Measurements from ENCODE around the gene THSD4.

THSD4 gene

DNA sequence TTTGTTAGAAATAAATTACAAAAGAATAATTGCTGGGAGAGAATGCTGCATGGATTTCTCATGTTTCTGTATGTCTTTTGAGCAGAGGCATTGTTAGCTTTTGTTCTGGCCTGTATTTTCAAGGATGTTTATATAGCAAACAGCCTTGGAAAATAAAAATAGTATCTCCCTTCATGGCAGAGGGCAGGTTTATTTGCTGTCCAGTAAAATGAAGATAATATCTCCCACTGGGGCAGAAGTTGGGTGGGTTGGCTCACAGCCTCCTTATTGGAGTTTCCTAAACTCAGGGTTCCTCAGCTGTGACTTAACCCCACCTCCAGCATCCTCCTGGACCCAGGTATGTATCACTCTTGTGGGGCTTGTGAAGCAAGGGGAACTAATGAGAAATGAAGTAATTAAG, 43.7 kb upstream of the THSD4 start:
- Histone ChIP-seq H3K9ac (ENCODE audit: low read length) (no peak overlapping the region), H3K27ac (ENCODE audit: low read length) (no peak overlapping the region), H3K9me3 (replicated peaks; ENCODE audit: insufficient read depth, low read length) (no peaks in the 10 kb centered on the region), H3K4me1 (ENCODE audit: low read length) (no peaks in the 10 kb centered on the region), H4K20me1 (ENCODE audit: insufficient read depth, low read length) (no peaks in the 10 kb centered on the region), H2AFZ (ENCODE audit: low read length) (no peak overlapping the region), H3K4me3 (ENCODE audit: low read length) (no peak overlapping the region), H3K79me2 (ENCODE audit: low read length) (no peaks in the 10 kb centered on the region), H3K36me3 (replicated peaks; ENCODE audit: insufficient read depth, low read length) (no peaks in the 10 kb centered on the region), H3K4me2 (ENCODE audit: low read depth, low read length) (no peak overlapping the region), H3K9me2 (replicated peaks; ENCODE audit: insufficient read depth, low read length) (no peaks in the 10 kb centered on the region), H3F3A (ENCODE audit: insufficient read depth, low read length) (no peaks in the 10 kb centered on the region), H3K27me3 (replicated peaks; ENCODE audit: insufficient read depth, low read length) (no peaks in the 10 kb centered on the region)
- no peak for TF ChIP-seq EZH2 (optimal IDR thresholded peaks at IDR 0.05; ENCODE audit: low read depth, low read length)
- TF ChIP-seq EZH2phosphoT487 (IDR thresholded peaks at IDR 0.05; ENCODE audit: low read length): no peak
- TF ChIP-seq CTCF (IDR thresholded peaks at IDR 0.05; ENCODE audit: low read length): no peak
- no peak for DNase-seq

DNA sequence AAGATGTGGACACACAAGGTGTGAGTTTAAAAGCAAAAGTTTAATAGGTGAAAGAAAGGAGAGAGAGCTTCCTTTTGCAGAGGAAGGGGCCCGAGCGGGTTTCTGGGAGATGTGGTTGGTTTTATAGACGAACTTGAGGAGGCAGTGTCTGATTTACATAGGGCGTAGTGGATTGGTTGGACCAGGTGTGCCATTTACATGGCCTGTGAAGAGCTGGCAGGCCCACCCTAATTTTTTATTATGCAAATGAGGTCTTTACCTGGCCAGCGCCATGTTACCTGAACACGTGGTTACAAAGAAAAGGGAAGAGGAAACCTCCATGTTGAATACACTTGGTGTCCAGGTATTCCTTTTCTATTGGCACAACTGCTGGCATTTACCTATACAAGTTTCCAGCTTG, 42.8 kb upstream of the THSD4 start:
- H3K4me2 ChIP-seq (ENCODE audit: low read depth, low read length): no peak overlapping the region
- TF ChIP-seq EZH2phosphoT487 (IDR thresholded peaks at IDR 0.05; ENCODE audit: low read length) (no peak), EZH2 (optimal IDR thresholded peaks at IDR 0.05; ENCODE audit: low read depth, low read length) (no peak), CTCF (IDR thresholded peaks at IDR 0.05; ENCODE audit: low read length) (no peak)
- DNase-seq: no peak
- H3K36me3 ChIP-seq (replicated peaks; ENCODE audit: insufficient read depth, low read length): no peaks in the 10 kb centered on the region
- no peaks in the 10 kb centered on the region for H4K20me1 ChIP-seq (ENCODE audit: insufficient read depth, low read length)
- H3K4me1 ChIP-seq (ENCODE audit: low read length): no peaks in the 10 kb centered on the region
- no peak overlapping the region for H2AFZ ChIP-seq (ENCODE audit: low read length)
- no peaks in the 10 kb centered on the region for H3F3A ChIP-seq (ENCODE audit: insufficient read depth, low read length)
- no peak overlapping the region for H3K4me3 ChIP-seq (ENCODE audit: low read length)
- no peaks in the 10 kb centered on the region for H3K9me2 ChIP-seq (replicated peaks; ENCODE audit: insufficient read depth, low read length)
- no peak overlapping the region for H3K9ac ChIP-seq (ENCODE audit: low read length)
- H3K27me3 ChIP-seq (replicated peaks; ENCODE audit: insufficient read depth, low read length): no peaks in the 10 kb centered on the region
- no peaks in the 10 kb centered on the region for H3K9me3 ChIP-seq (replicated peaks; ENCODE audit: insufficient read depth, low read length)
- no peaks in the 10 kb centered on the region for H3K79me2 ChIP-seq (ENCODE audit: low read length)
- no peak overlapping the region for H3K27ac ChIP-seq (ENCODE audit: low read length)

DNA sequence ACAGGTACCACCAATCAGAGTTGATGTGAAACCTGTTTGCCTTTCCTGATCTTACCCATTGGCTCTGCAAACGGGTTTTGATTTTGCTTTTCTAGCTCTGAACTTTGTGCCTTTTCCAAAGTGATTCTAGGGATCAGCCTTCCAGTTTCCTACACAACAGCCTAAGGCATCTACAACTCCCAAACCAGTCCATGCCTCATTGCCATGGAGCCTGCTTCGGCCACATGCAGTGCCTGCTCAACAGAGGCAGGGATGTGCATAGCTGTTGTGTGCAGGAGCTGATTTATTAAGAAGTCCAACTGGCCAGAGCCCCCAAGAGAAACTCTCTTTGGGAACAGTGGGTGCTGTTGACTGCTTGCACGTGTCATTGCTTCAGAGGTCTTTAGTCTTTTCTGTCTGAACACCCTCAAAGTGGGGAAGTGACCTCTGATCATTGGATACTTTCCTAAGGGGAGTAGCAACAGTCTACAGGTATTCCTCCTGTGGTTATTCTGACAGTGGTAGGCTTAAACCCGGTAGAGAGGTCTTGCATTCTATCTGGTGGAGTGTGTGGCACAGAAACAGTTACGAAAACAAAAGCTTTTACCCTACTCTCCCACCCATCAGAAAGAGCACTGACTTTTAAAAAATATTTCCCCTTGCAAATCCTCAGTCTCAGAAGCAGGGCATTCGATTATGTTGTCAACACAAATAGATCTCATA, 36.6 kb upstream of the THSD4 start:
- Histone ChIP-seq H3K9ac (ENCODE audit: low read length) (no peak overlapping the region), H3K4me2 (ENCODE audit: low read depth, low read length) (no peak overlapping the region)

More for the DNA sequence above, 36.6 kb upstream of the THSD4 start:
- no peaks in the 10 kb centered on the region for H4K20me1 ChIP-seq (ENCODE audit: insufficient read depth, low read length)
- DNase-seq: no peak
- no peaks in the 10 kb centered on the region for H3K27me3 ChIP-seq (replicated peaks; ENCODE audit: insufficient read depth, low read length)
- no peak overlapping the region for H3K27ac ChIP-seq (ENCODE audit: low read length)
- H3K4me3 ChIP-seq (ENCODE audit: low read length): no peak overlapping the region
- no peaks in the 10 kb centered on the region for H3K36me3 ChIP-seq (replicated peaks; ENCODE audit: insufficient read depth, low read length)
- no peaks in the 10 kb centered on the region for H3K79me2 ChIP-seq (ENCODE audit: low read length)
- TF ChIP-seq EZH2 (optimal IDR thresholded peaks at IDR 0.05; ENCODE audit: low read depth, low read length) (no peak), EZH2phosphoT487 (IDR thresholded peaks at IDR 0.05; ENCODE audit: low read length) (no peak), CTCF (IDR thresholded peaks at IDR 0.05; ENCODE audit: low read length) (no peak)
- H3F3A ChIP-seq (ENCODE audit: insufficient read depth, low read length): no peaks in the 10 kb centered on the region
- H3K9me2 ChIP-seq (replicated peaks; ENCODE audit: insufficient read depth, low read length): no peaks in the 10 kb centered on the region
- H2AFZ ChIP-seq (ENCODE audit: low read length): no peak overlapping the region
- no peaks in the 10 kb centered on the region for H3K9me3 ChIP-seq (replicated peaks; ENCODE audit: insufficient read depth, low read length)
- no peaks in the 10 kb centered on the region for H3K4me1 ChIP-seq (ENCODE audit: low read length)

Measured in MM.1S (cell line).